Hypothalamus (tissue), 51 donors: ENCODE measurements around the gene EMC10.
"Not testable (repeated sequence)": the region's sequence is repeated elsewhere in the genome, so short reads cannot be mapped to it uniquely, and the experiment has no call there.

ENCODE experiments used
- DNase-seq, 51 donors: peaks; one replicate each; lab custom pipeline; 2025; lab: John Stamatoyannopoulos, UW

EMC10 gene

DNA sequence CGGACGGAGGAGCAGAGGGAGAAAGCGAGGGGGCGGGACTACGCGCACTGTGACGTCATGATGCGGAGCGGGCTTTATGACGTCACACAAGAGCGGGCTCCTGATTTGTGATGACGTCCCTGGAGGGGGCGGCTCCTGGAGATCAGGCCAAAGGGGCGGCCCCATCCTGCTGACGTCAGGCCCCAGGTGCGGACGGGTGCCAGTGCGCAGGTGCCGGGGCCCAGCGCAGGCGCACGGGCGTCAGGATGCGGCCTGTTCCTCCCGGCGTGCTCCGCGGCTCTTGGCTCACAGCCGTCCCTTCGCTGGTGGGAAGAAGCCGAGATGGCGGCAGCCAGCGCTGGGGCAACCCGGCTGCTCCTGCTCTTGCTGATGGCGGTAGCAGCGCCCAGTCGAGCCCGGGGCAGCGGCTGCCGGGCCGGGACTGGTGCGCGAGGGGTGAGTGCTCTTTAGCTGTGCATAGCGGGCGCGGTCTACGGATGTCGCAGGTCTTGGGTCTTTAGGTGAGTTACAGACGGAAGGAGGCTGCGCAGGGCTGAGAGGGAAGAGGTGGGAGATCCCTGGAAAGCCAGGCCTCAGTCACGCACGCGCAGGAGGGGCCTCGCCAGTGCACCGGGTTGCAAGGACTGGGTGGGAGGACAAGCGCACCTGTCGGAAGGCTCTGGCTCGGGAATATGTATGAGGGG is at the start of gene EMC10, which contains the start of gene GARIN5A:
EMC10 (plus strand) TSS at position 284 of the 683 bp plus-strand sequence; CDS start at position 322, 38 bp downstream.
GARIN5A (minus strand) TSS at position 625 of the 683 bp plus-strand sequence; CDS start at position 165, 460 bp downstream.
- DNase-seq: peak; percentile 34 to 96 (median 86)

DNA sequence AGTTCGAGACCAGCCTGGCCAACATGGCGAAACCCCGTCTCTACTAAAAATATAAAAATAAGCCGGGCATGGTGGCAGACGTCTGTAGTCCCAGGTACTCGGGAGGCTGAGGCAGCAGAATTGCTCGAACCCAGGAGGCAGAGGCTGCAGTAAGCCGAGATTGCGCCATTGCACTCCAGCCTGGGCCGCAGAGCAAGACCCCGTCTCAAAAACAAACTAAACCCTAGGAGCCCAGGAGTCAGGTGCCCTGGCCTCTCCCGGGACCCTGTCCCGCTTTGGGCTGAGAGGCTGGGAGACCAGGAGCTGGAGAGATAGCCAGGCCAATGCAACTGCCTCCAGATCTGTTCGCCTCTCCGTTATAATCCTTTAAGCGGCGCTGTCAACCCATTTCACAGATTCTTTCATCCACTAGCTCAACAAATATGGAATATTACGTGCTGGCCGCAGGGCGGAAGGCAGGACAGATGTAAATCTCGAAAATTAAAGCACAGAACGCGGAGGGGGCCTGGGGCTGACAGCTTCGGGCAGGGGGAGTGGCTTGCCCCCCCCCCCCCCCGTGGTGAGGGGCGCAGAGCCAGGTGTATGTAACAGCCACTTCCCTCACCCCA is 48.9 kb upstream of the EMC10 start:
- DNase-seq: no peak

GRCh38 chr19:50427997-50428425 is 48.3 kb upstream of the EMC10 start:
- peak in 49 of 51 donors; percentile 2 to 89 (median 61) for DNase-seq

- no peak for DNase-seq
Measured at GRCh38 chr19:50428772-50429463, 47.4 kb upstream of the EMC10 start.

GRCh38 chr19:50430888-50431342 is 45.4 kb upstream of the EMC10 start:
- no peak for DNase-seq

DNA sequence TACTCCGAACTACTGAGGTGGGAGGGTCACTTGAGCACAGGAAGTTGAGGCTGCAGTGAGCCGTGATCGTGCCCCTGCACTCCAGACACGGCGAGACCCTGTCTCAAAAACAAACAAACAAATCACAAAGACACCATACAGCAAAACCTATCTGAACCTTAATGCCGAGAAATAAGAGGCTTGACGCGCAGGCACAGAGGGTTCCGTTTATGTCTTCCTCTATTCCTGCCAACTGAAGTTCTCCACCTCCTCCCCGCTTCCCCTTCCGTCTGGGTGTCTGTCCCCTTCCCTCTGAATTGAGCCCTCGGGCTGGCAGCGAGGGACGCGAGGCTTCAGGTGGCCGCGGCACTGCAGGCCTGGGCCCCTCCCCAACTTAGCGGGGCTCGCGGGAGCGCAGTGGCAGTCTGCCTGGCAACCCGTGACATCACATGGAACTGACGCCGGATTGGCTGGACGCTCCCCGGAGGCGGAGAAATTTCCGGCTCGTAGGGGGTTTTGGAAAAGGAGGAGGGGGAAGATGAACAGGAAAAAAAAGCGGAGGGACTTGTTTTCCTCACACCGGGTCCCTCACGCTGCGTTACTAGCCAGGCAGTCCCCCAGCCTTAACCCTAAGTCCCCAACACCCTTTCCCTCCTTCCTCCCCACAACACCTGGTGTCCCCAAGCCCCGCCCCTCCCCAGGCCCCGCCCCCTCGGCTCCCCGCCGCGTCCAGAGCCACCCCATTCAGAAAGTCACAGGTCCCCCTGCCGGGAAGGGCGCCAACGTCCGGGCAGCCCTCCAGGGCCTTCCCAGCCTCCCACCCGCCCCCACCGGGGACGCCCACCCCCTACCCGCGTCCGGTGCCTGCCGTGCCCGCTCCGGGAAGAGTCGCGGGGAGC is 44.7 kb upstream of the EMC10 start:
- peak; percentile 23 to 87 (median 70) for DNase-seq

GRCh38 chr19:50432221-50433028 is 43.9 kb upstream of the EMC10 start, which contains the start of gene MYBPC2:
MYBPC2 (plus strand) TSS chr19:50432892; CDS start chr19:50432954, 62 bp downstream.
- DNase-seq: peak in 2 of 51 donors; percentile 13 to 33

DNA sequence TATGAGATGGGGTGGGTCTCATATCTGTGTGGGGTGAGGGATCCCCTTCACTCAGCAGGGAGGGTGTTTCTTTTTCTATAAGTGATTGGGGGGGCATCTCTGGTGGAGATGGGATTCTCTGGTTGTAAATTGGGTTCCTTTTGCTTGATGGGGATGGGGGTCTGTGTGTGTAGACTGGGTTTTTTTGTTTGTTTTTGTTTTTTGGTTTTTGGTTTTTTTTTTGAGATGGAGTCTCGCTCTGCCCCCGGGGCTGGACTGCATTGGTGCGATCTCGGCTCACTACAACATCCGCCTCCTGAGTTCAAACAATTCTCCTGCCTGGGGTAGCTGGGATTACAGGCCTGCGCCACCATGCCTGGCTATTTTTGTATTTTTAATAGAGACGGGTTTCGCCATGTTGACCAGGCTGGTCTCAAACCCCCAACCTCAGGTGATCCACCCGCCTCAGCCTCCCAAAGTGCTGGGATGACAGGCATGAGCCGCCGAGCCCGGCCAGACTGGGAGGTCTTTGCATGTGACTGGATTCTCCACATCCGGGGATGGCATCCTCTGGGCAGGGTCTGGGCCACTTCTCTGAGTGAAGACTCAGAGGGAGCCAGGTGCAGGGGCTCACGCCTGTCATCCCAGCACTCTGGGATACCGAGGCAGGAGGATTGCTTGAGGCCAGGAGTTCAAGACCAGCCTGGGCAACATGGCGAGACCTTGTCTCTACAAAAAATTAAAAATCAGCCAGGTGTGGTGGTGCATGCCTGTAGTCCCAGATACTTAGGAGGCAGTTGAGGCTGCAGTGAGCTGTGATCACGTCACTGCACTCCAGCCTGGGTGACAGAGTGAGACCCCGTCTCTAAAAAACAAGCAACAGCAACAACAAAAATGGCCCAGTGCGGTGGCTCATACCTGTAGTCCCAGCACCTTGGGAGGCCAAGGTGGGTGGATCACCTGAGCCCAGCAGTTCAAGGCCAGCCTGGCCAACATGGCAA is 42.8 kb upstream of the EMC10 start:
- no peak for DNase-seq

- DNase-seq: no peak
Measured at GRCh38 chr19:50434525-50434924, 41.8 kb upstream of the EMC10 start.

DNA sequence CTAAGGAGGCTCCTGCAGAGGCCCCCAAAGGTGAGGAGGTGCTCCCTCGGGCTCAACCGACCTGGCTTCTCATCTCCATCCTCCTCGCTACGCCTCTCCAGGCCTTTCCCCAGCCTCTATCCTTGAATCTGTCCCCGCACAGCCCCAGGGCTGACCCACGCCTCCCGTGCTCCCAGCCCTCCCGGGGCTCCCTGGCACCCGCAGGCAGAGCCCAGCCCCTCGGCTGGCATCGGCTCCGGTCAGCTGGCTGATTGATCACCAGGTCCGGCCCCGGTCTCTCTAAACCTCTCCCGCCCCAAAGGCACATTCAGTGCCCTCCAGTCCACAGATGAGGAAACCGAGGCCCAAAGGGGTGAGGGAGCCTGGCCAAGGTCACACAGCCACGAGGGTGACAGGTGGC is 41.1 kb upstream of the EMC10 start:
- DNase-seq: no peak

GRCh38 chr19:50435627-50436026 is 40.7 kb upstream of the EMC10 start:
- no peak for DNase-seq

DNA sequence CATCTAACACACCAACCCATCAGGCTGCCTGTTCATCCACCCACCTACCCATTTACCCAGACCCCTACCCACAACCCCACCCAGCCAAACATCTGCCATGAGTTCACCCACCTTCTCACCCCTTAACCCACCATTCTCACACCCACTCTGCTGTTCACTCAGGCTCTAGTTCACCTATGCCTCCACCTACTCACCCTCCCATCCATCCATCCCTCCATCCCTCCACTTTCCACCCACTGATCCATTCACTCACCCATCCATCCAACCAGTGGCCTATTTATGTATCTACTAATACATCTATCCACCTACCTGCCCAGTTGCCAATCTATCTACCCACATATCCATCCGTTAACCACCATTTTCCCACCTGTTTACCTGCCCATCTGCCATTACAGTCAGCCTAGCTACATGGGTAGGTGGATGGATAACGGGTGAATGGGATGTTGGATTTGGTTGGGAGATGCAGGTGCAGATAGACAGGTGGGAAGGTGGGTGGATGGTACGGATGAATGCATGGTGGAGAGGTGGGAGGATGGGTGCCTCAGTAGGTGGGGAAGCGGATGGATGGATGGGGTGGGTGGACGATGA is 38.4 kb upstream of the EMC10 start:
- no peak for DNase-seq

DNA sequence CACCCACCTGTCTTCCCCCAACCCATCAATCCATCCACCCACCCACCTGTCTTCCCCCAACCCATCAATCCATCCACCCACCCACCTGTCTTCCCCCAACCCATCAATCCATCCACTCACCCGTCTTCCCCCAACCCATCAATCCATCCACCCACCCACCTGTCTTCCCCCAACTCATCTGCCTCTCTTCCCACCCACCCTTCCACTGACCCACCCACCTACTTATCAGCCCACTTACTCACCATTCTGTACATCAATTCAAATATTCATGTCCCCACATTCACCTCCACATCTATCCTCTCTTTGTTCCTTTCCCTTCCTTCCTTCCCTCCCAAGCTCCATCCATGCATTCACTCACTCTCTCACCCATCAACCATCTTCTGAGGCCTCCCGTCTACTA is 37.2 kb upstream of the EMC10 start:
- not testable (repeated sequence) for DNase-seq

GRCh38 chr19:50444059-50444458 is 32.2 kb upstream of the EMC10 start:
- DNase-seq: no peak

GRCh38 chr19:50447053-50447452 is 29.3 kb upstream of the EMC10 start:
- DNase-seq: no peak

GRCh38 chr19:50447750-50448149 is 28.6 kb upstream of the EMC10 start:
- DNase-seq: no peak

DNA sequence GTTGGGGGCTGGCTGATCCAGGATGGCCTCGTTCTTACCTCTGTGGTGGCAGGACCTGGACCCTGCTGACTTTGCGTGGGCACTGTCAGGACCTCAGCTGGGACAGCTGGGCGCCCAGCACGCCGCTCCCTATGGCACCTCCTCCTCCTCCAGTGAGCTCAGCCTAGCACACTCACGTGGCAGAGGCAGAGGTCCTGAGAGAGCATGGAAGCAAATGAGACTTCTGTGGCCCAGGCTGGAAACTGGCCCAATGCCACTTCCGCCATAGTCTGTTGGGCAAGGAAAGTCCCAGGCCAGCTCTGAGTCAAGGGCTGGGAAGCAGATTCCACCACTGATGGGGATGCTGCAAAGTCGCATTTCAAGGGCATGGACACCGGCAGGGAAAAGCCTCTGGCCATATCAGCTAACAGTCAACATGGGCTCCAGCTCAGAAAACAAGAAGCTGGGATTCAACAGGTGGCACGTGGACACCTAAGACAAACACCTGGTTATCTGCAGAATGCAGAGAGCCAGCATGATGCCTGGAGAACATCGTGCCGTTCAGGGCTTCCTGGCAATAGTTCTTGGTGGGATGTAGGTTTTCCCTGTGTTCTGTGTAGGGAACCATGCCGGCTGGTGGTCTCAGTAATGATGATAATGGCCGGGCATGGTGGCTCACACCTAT is 26.9 kb upstream of the EMC10 start:
- no peak for DNase-seq
